Measurements from ENCODE around the gene SHPK. TPM values are rescaled to one million over a fixed set of nuclear protein-coding genes. Genes with fewer than 3 reads are reported as not detected.

SHPK gene
- total RNA-seq, 1 donor from 2014 or later = 7.8 TPM

- Mint-ChIP-seq H3K4me3 (ENCODE audit: unreplicated experiment) (no peak overlapping the region), H3K9me3 (ENCODE audit: unreplicated experiment) (no peaks in the 10 kb centered on the region), H3K4me1 (ENCODE audit: low read depth, unreplicated experiment) (peaks cover 11% of the 10 kb centered on the region), H3K27ac (ENCODE audit: unreplicated experiment) (no peak overlapping the region), H3K36me3 (ENCODE audit: low read depth, unreplicated experiment) (peaks cover 8% of the 10 kb centered on the region), H3K27me3 (ENCODE audit: low read depth, unreplicated experiment) (peaks cover 17% of the 10 kb centered on the region)
- H3K4me2 ChIP-seq (ENCODE audit: low read length) = peak overlapping the region; percentile 25
- H3K36me3 ChIP-seq (ENCODE audit: insufficient read depth, low read length) = no peaks in the 10 kb centered on the region
- peaks cover 10% of the 10 kb centered on the region for H3K4me1 ChIP-seq (ENCODE audit: insufficient read depth, low read length)
- H3K9ac ChIP-seq (ENCODE audit: low read length) = no peak overlapping the region
- peaks cover 6% of the 10 kb centered on the region for H3K27me3 ChIP-seq (ENCODE audit: insufficient read depth, low read length)
- H3K4me3 ChIP-seq (ENCODE audit: insufficient read depth, low read depth, low read length) = no peak overlapping the region
- H2AFZ ChIP-seq (ENCODE audit: low read depth, low read length) = peak overlapping the region; percentile 42
- DNase-seq (ENCODE audit: low read depth) = peak; percentile 52
- peak; percentile 41 for FAIRE-seq
- H4K20me1 ChIP-seq (ENCODE audit: insufficient read depth, low read length) = no peaks in the 10 kb centered on the region
- H3K27ac ChIP-seq (ENCODE audit: low read depth, low read length) = no peak overlapping the region
- no peaks in the 10 kb centered on the region for H3K9me3 ChIP-seq (ENCODE audit: insufficient read depth, low read depth, low read length)
- TF ChIP-seq EZH2 (IDR thresholded peaks at IDR 0.05; ENCODE audit: insufficient read depth, low read length) (no peak), CTCF (IDR thresholded peaks at IDR 0.05; ENCODE audit: insufficient read depth, low read depth, low read length) (no peak)
- H3K79me2 ChIP-seq (ENCODE audit: insufficient read depth, low read length) = no peaks in the 10 kb centered on the region
Measured at GRCh38 chr17:3678095-3678820, 42.2 kb upstream of the SHPK start.

- peaks cover 12% of the 10 kb centered on the region for H3K4me1 Mint-ChIP-seq (ENCODE audit: low read depth, unreplicated experiment)
- Histone ChIP-seq H3K9me3 (ENCODE audit: insufficient read depth, low read depth, low read length) (no peaks in the 10 kb centered on the region), H3K4me1 (ENCODE audit: insufficient read depth, low read length) (peaks cover 10% of the 10 kb centered on the region), H3K9ac (ENCODE audit: low read length) (no peak overlapping the region), H3K27me3 (ENCODE audit: insufficient read depth, low read length) (no peaks in the 10 kb centered on the region), H3K36me3 (ENCODE audit: insufficient read depth, low read length) (no peaks in the 10 kb centered on the region), H3K4me2 (ENCODE audit: low read length) (no peak overlapping the region), H4K20me1 (ENCODE audit: insufficient read depth, low read length) (peaks cover 4% of the 10 kb centered on the region), H3K79me2 (ENCODE audit: insufficient read depth, low read length) (no peaks in the 10 kb centered on the region), H2AFZ (ENCODE audit: low read depth, low read length) (no peak overlapping the region), H3K4me3 (ENCODE audit: insufficient read depth, low read depth, low read length) (no peak overlapping the region), H3K27ac (ENCODE audit: low read depth, low read length) (no peak overlapping the region)
- FAIRE-seq (no peak), DNase-seq (ENCODE audit: low read depth) (no peak)
- H3K4me3 Mint-ChIP-seq (ENCODE audit: unreplicated experiment) = no peak overlapping the region
- peaks cover 11% of the 10 kb centered on the region for H3K36me3 Mint-ChIP-seq (ENCODE audit: low read depth, unreplicated experiment)
- no peaks in the 10 kb centered on the region for H3K9me3 Mint-ChIP-seq (ENCODE audit: unreplicated experiment)
- H3K27ac Mint-ChIP-seq (ENCODE audit: unreplicated experiment) = peak overlapping the region; percentile 27
- TF ChIP-seq EZH2 (IDR thresholded peaks at IDR 0.05; ENCODE audit: insufficient read depth, low read length) (no peak), CTCF (IDR thresholded peaks at IDR 0.05; ENCODE audit: insufficient read depth, low read depth, low read length) (no peak)
- peaks cover 6% of the 10 kb centered on the region for H3K27me3 Mint-ChIP-seq (ENCODE audit: low read depth, unreplicated experiment)
Measured at GRCh38 chr17:3675886-3676285, 39.8 kb upstream of the SHPK start.

GRCh38 chr17:3672571-3672970 is 36.5 kb upstream of the SHPK start:
- Histone ChIP-seq H3K4me2 (ENCODE audit: low read length) (no peak overlapping the region), H3K27ac (ENCODE audit: low read depth, low read length) (no peak overlapping the region), H2AFZ (ENCODE audit: low read depth, low read length) (no peak overlapping the region), H3K27me3 (ENCODE audit: insufficient read depth, low read length) (no peaks in the 10 kb centered on the region), H3K4me3 (ENCODE audit: insufficient read depth, low read depth, low read length) (no peak overlapping the region), H3K9me3 (ENCODE audit: insufficient read depth, low read depth, low read length) (no peaks in the 10 kb centered on the region), H3K36me3 (ENCODE audit: insufficient read depth, low read length) (no peaks in the 10 kb centered on the region), H4K20me1 (ENCODE audit: insufficient read depth, low read length) (peaks cover 24% of the 10 kb centered on the region), H3K79me2 (ENCODE audit: insufficient read depth, low read length) (peaks cover 29% of the 10 kb centered on the region), H3K4me1 (ENCODE audit: insufficient read depth, low read length) (peaks cover 5% of the 10 kb centered on the region), H3K9ac (ENCODE audit: low read length) (no peak overlapping the region)
- DNase-seq (ENCODE audit: low read depth) (no peak), FAIRE-seq (no peak)
- Mint-ChIP-seq H3K4me1 (ENCODE audit: low read depth, unreplicated experiment) (peaks cover 3% of the 10 kb centered on the region), H3K36me3 (ENCODE audit: low read depth, unreplicated experiment) (peaks cover 8% of the 10 kb centered on the region), H3K4me3 (ENCODE audit: unreplicated experiment) (no peak overlapping the region), H3K27me3 (ENCODE audit: low read depth, unreplicated experiment) (peaks cover 6% of the 10 kb centered on the region), H3K27ac (ENCODE audit: unreplicated experiment) (no peak overlapping the region), H3K9me3 (ENCODE audit: unreplicated experiment) (no peaks in the 10 kb centered on the region)
- TF ChIP-seq EZH2 (IDR thresholded peaks at IDR 0.05; ENCODE audit: insufficient read depth, low read length) (no peak), CTCF (IDR thresholded peaks at IDR 0.05; ENCODE audit: insufficient read depth, low read depth, low read length) (no peak)

Measured in astrocyte (in vitro differentiated cells and primary cell).